AG04449 (cell line): ENCODE measurements around the gene PRKN.

Experiments
- CTCF ChIA-PET: fragments of 350-600 bp; formaldehyde crosslinking; extraction: SDS; loops from one replicate; lab custom pipeline; 2021; ENCODE audit warnings: antibody characterized with exemption; lab: Yijun Ruan, JAX
- POLR2A ChIA-PET: fragments of 400-600, 350-600 bp; formaldehyde crosslinking; extraction: SDS; loops from one replicate; lab custom pipeline; 2020; ENCODE audit warnings: antibody characterized with exemption, inconsistent platforms; lab: Yijun Ruan, JAX
- DNase-seq: peaks from one replicate; pipeline ENCODE4 v3.0.0-alpha.2; 2010; ENCODE audit warnings: low read depth, low spot score
- H3K4me3 ChIP-seq: 2 replicates; pipeline ENCODE4 v1.5.1; 2011; ENCODE audit warnings: low read depth, mild to moderate bottlenecking, control low read depth, low read length
- CTCF ChIP-seq: IDR thresholded peaks from one replicate; pipeline ENCODE4 v1.5.1; 2011; ENCODE audit warnings: mild to moderate bottlenecking, moderate library complexity, low read length, control low read depth, inconsistent platforms; ENCODE audit not compliant: insufficient read depth; ENCODE audit errors: missing control alignments

PRKN gene

GRCh38 chr6:162581988-162582780 is 145.4 kb downstream of the PRKN start:
- no peak for TF ChIP-seq CTCF
- ChIA-PET POLR2A (no interaction called here), CTCF (no interaction called here)
- H3K4me3 ChIP-seq = no peak overlapping the region
- DNase-seq = no peak

- CTCF ChIA-PET = no interaction called here
- POLR2A ChIA-PET = no interaction called here
- no peak overlapping the region for H3K4me3 ChIP-seq
- DNase-seq = no peak
- no peak for TF ChIP-seq CTCF
Measured at GRCh38 chr6:162580619-162581018, 146.9 kb downstream of the PRKN start.

GRCh38 chr6:162576016-162576415 is 151.6 kb downstream of the PRKN start:
- CTCF ChIA-PET = no interaction called here
- POLR2A ChIA-PET = no interaction called here
- H3K4me3 ChIP-seq = no peak overlapping the region
- DNase-seq = no peak
- TF ChIP-seq CTCF = no peak

GRCh38 chr6:162572240-162572639 is 155.3 kb downstream of the PRKN start:
- DNase-seq = no peak
- POLR2A ChIA-PET = no interaction called here
- H3K4me3 ChIP-seq = no peak overlapping the region
- TF ChIP-seq CTCF = no peak
- CTCF ChIA-PET = no interaction called here

- POLR2A ChIA-PET = no interaction called here
- CTCF ChIA-PET = no interaction called here
- no peak for DNase-seq
- H3K4me3 ChIP-seq = no peak overlapping the region
- TF ChIP-seq CTCF = no peak
Measured at GRCh38 chr6:162568266-162568665, 159.3 kb downstream of the PRKN start.

GRCh38 chr6:162562041-162562440 is 165.5 kb downstream of the PRKN start:
- DNase-seq = no peak
- ChIA-PET CTCF (no interaction called here), POLR2A (no interaction called here)
- TF ChIP-seq CTCF = no peak
- no peak overlapping the region for H3K4me3 ChIP-seq
